ENCODE results near the gene GATAD2A.

GATAD2A gene

DNA sequence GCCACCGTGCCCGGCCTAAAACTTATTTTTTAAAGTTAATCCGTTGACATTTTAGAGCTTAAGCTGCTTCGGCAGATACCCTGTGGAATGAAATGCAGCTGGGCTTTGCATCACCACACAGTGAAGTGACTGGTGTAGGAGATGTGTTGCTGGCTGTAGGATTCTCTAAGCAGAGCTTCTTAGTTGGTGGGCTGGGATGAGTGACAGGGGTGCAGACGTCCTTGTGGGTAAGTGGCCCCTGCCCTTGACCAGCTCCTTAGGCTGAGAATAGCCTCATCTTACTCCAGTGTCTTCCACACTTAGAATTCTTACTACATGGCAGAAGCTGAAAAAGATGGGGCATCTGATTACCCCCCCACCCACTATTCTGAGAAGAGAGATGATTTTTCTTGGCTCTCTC is 11.6 kb downstream of the GATAD2A start:
- DNase-seq (ENCODE audit: low read depth): no peak
- no peak for TF ChIP-seq CTCF (IDR thresholded peaks at IDR 0.05; ENCODE audit: control insufficient read depth, extremely low read depth, insufficient read depth)
- H3K4me3 ChIP-seq (ENCODE audit: low read depth, low read length): no peak overlapping the region

DNA sequence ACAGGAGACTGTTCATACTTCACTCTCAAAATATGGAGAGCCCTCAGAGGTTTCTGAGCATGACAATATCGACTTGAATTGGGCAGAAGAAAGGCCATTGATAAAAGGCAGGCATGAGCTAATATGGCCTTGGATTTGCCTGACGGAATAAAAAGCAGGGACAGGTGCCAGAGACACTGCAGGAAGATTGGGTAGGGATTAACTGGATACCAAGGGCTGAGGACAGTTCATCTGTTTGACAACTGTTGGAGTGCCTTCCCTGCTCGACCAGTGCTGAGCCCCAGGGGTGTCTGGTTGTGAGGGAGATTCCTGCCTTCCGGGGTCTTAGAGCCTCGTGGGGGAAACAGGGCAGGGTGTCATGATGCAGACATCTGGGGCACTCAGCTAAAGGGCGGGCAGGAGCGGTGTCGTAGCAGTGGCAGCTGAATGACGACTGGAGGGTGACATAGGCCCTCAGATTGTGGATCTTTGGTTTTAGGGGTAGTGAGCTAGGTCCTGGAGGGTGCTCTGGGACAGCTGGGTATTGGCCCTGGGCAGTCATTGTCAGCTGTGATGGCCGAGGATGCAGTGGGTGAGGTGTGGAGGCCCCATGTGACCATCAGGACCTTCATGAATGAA is 12.3 kb downstream of the GATAD2A start:
- no peak for TF ChIP-seq CTCF (IDR thresholded peaks at IDR 0.05; ENCODE audit: control insufficient read depth, extremely low read depth, insufficient read depth)
- H3K4me3 ChIP-seq (ENCODE audit: low read depth, low read length): no peak overlapping the region
- DNase-seq (ENCODE audit: low read depth): no peak

DNA sequence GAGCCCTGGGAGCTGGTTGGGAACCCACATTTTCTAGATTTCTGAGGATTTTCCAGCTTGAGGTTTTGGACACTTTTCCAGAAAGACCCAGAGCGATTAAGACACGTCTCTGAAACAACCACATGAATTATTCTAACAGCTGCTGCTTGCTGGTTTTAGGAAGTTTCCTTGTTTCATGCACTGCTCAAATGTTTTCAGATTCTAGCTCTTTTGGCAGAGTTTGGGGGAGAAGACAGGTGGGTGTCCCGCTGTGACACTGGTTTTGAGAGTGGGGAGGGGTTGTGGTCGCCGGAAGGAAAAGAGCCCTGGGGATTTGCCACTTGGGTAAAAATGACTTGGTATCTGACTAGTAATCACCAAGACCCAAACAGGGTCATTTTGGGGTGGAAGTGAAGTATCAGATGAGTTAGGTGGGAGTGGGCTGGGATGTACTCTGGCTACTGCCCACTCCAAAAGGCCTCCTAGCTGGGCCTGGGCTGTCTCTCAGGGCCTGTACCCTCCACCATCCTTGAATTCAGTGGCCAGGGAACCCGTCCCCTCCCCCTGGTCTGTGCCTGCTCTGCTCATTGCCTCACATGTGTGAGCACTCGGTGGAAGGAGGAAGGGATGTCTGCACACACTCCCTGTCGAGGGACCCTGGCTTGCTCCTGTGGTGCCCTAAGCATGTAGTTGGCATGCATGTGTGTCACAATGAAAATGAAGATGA is 13.2 kb downstream of the GATAD2A start:
- TF ChIP-seq CTCF (IDR thresholded peaks at IDR 0.05; ENCODE audit: control insufficient read depth, extremely low read depth, insufficient read depth): no peak
- no peak overlapping the region for H3K4me3 ChIP-seq (ENCODE audit: low read depth, low read length)
- DNase-seq (ENCODE audit: low read depth): no peak

GRCh38 chr19:19420570-19421298 is 15.3 kb downstream of the GATAD2A start:
- no peak for TF ChIP-seq CTCF (IDR thresholded peaks at IDR 0.05; ENCODE audit: control insufficient read depth, extremely low read depth, insufficient read depth)
- DNase-seq (ENCODE audit: low read depth): peak; percentile 6

DNA sequence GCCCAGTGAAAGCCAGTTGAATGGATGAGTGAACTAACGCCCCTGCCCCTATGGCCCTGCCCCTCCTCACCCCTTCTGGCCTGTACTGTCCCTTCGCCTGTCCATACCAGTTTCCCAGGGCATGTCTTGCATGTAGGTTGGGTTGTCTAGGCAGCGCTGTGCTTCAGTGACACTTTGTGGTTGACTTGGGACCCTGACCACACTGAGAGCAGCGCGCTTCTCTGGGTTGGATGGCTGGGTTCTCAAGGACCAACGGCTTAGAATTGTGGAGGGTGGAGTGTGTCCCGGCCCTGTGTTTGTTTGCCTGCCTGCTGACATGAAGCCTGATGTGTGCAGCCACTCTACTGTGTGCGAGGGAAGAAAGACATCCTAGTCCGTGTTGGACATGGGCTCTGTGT is 15.8 kb downstream of the GATAD2A start:
- TF ChIP-seq CTCF (IDR thresholded peaks at IDR 0.05; ENCODE audit: control insufficient read depth, extremely low read depth, insufficient read depth): no peak
- DNase-seq (ENCODE audit: low read depth): no peak
- H3K4me3 ChIP-seq (ENCODE audit: low read depth, low read length): no peak overlapping the region

More at GRCh38 chr19:19420570-19421298, 15.3 kb downstream of the GATAD2A start:
- no peak overlapping the region for H3K4me3 ChIP-seq (ENCODE audit: low read depth, low read length)

DNA sequence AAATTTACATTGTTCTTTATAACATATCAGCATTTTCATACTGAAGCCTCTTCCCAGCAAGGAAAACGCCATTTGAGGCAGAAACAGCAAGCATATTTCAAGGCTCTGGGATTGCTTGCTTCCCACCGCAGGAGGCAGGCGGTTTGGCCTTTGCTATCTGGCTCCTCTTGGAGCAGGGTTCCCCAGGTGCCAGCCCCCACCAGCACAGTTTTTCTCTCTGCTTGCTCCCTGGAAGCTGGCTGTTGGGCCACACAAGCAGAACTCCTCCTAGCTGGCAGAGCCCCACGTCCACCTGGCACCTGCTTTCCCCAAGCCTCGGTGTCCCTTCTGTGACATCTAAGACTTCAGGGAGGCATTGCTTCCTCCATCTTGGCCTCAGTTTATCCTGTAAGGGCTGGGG is 16.7 kb downstream of the GATAD2A start:
- TF ChIP-seq CTCF (IDR thresholded peaks at IDR 0.05; ENCODE audit: control insufficient read depth, extremely low read depth, insufficient read depth): no peak
- H3K4me3 ChIP-seq (ENCODE audit: low read depth, low read length): no peak overlapping the region
- no peak for DNase-seq (ENCODE audit: low read depth)

All from LNCaP clone FGC (cell line).